ENCODE data around the gene MAL. TPM values are rescaled to one million over a fixed set of nuclear protein-coding genes. Genes with fewer than 3 reads are reported as not detected.
A peak's percentile ranks its signal among the peaks of the same experiment; 100 is the strongest.

The MAL gene
- total RNA-seq, 1 experiment from 2014 or later = not detected

- H3K9me3 ChIP-seq (replicated peaks) = no peaks in the 10 kb centered on the region
- H3K4me1 ChIP-seq = no peaks in the 10 kb centered on the region
- H3K27ac ChIP-seq = no peak overlapping the region
- no peaks in the 10 kb centered on the region for H3K36me3 ChIP-seq
- no peak overlapping the region for H3K4me3 ChIP-seq
- no peak for DNase-seq
- H3K27me3 ChIP-seq = peaks cover 4% of the 10 kb centered on the region; the same call in 1 of the 2 replicates
These were observed 7.7 kb upstream of the MAL start for GRCh38 chr2:95017836-95018235.

DNA sequence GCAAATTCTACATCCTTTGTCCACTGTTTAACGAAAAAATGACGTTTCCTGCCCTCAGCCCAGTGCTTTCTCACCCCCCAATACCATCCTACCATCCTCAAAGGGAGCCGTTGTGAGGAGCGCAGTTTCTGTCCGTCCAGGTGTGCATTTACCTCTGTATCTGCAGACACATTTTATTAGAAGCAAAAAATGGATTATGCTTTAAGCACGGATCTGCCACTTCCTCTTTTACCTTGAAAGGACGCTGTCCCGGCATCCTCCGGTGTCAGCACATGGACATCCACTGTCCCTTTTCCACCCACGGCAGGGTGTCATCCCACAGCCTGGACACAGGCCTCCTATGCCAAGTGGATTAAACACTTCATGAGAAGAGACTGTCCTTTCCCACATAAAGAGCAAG lies 7.2 kb upstream of the MAL start:
- Histone ChIP-seq H3K27ac (no peak overlapping the region), H3K27me3 (peaks cover 4% of the 10 kb centered on the region; the same call in 1 of the 2 replicates), H3K36me3 (no peaks in the 10 kb centered on the region), H3K9me3 (replicated peaks) (no peaks in the 10 kb centered on the region), H3K4me3 (no peak overlapping the region), H3K4me1 (no peaks in the 10 kb centered on the region)
- no peak for DNase-seq

- no peaks in the 10 kb centered on the region for H3K36me3 ChIP-seq
- H3K4me1 ChIP-seq = no peaks in the 10 kb centered on the region
- H3K27me3 ChIP-seq = peaks cover 4% of the 10 kb centered on the region; the same call in 1 of the 2 replicates
- no peaks in the 10 kb centered on the region for H3K9me3 ChIP-seq (replicated peaks)
- H3K27ac ChIP-seq = no peak overlapping the region
- DNase-seq = no peak
- no peak overlapping the region for H3K4me3 ChIP-seq
These were observed 6.5 kb upstream of the MAL start for GRCh38 chr2:95018861-95019550.

DNA sequence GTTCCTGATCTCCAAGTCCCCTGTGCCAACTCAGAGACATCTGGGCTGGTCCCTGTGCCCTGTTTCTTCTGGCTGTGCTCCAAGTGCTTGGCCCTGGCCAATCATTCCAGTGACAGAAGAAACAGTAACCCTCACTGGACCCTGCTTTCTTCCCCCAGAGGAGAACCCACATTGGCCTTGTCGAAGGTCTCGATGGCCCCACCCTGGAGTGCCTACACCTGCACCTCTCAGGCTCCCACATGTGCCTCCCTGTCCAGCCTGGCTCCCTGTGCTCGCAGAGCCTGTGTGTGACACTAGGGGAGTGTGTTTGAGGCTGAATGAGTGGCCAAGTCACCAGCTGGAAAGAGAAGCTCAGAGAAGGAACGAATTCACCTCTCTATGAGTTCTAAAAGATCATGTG lies 5.9 kb upstream of the MAL start:
- no peak for DNase-seq
- Histone ChIP-seq H3K36me3 (no peaks in the 10 kb centered on the region), H3K27me3 (peaks cover 4% of the 10 kb centered on the region; the same call in 1 of the 2 replicates), H3K4me1 (no peaks in the 10 kb centered on the region), H3K9me3 (replicated peaks) (no peaks in the 10 kb centered on the region), H3K27ac (no peak overlapping the region), H3K4me3 (no peak overlapping the region)

DNA sequence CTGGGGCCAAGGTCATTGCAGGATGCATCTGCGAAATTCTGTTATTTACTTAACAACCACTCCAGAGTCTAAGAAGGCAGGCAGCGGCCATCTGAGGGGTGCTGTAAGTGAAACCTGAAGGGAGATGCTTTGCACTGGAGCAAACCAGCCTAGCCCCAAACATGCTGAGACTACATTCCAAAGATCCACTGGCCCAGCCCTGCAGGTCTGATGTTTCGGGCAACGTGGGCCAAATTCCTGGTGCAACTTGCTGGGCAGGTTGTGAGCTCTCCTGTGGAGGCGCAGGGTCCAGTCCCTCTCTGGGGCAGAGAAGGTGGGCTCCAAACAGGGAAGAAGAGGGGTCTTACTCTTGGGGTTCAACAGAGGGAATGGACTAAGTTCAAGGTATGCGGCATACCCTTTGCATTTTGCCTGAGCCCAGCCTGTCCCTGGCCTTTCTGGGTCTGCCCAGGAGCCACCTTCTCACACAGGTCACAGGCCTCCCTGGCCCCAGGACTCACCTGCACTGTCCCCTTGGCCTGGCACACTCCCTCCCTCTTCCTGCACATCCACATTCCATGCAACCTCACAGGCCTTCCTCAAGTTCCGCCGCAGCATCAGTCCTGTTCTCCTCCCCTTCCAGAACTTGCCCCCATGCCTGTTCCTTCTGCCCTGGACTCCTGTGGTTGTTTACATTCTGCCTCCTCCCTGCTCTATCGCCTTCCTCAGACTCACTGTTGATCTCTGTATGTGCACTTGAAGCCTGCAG lies 5.1 kb upstream of the MAL start:
- H3K4me3 ChIP-seq = no peak overlapping the region
- peaks cover 4% of the 10 kb centered on the region; the same call in 1 of the 2 replicates for H3K27me3 ChIP-seq
- no peaks in the 10 kb centered on the region for H3K36me3 ChIP-seq
- H3K4me1 ChIP-seq = no peaks in the 10 kb centered on the region
- no peaks in the 10 kb centered on the region for H3K9me3 ChIP-seq (replicated peaks)
- H3K27ac ChIP-seq = no peak overlapping the region
- DNase-seq = no peak

DNA sequence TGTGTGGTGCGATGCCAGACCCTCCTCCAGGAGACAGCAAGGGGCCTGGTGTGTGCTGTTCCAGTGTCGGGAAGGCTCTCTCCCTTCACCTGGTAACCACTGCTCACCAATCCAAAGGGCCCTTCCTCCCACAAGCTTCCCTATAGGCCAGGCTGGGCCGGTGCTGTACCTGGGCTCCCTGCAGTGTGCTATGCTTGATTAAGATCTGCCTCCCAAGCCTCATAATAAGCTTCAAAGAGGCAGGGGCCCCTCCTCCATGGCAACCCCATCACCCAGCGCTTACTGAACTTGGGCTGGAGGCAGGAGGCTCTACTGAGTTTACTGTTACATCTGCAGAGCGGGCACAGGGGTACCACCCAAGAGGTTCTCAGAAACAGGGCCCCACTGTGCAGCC lies 4.5 kb upstream of the MAL start:
- no peaks in the 10 kb centered on the region for H3K4me1 ChIP-seq

DNA sequence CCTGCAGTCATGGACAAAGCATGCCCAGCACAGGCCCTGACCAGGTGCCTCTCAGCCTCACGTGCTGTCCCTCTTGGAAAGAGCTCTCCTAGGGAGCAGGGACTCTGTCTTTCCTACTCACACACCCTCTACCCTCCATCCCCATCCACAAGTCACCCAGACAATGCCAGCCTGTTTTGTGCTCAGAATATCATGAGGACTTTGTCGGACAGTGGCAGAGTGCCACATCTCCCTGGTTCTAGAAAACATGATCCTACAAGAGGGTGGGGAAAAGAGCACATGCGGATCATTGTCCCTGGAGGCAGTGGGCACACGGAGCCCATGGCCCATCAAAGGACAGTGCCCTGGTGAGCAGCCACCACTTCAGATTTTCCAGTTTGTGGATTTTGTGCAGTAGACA lies 3.7 kb upstream of the MAL start:
- Histone ChIP-seq H3K27me3 (peaks cover 4% of the 10 kb centered on the region; the same call in 1 of the 2 replicates), H3K27ac (no peak overlapping the region), H3K9me3 (replicated peaks) (no peaks in the 10 kb centered on the region), H3K4me3 (no peak overlapping the region), H3K36me3 (no peaks in the 10 kb centered on the region), H3K4me1 (no peaks in the 10 kb centered on the region)
- DNase-seq = no peak

More for the DNA sequence above, 4.5 kb upstream of the MAL start:
- no peak for DNase-seq
- H3K27me3 ChIP-seq = peaks cover 4% of the 10 kb centered on the region; the same call in 1 of the 2 replicates
- no peak overlapping the region for H3K27ac ChIP-seq
- no peaks in the 10 kb centered on the region for H3K9me3 ChIP-seq (replicated peaks)
- H3K36me3 ChIP-seq = no peaks in the 10 kb centered on the region
- no peak overlapping the region for H3K4me3 ChIP-seq

DNA sequence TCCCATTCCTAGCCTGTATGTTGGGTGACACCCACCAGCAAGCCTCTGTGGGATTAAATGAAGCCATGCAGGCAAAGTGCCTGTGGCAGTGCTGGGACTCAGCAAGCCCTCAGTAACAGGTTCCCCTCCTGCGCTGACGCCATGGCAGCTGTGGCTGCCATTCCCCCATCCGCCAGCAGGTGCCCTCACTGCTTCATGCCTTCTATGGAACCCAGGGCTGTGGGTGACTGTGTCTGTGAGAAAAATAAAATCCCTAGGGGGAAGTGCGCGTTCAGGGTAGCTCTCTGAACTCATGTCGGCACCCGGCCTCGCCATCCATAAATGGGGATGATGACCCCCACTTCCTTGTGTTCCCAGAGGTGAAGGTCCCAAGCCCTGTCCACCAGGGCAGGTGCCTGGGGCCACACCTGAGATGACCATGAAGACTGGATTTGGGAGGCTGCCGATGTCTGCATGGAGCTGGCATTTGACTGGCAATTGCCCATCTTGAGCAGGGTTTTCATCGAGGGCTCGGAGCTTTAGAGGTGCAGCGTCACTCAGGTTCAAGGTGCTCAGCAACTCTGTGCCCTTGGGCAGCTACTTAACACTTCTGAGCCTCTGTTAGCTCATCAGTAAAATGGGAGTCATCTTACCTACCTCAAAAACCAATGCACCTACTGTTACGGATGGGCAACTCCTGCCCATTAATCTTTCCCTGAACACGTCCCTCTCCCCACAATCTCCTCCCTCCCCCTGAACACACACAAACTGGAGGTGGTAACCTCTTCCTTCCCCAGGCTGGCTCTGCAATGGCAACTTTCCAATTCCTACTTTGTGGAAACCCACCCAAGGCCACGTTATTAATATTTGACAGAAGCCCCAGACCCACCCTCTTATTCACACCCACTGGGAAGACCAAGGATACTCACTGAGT lies 2.9 kb upstream of the MAL start:
- Histone ChIP-seq H3K4me3 (no peak overlapping the region), H3K27ac (no peak overlapping the region), H3K9me3 (replicated peaks) (no peaks in the 10 kb centered on the region), H3K27me3 (peaks cover 4% of the 10 kb centered on the region; the same call in 1 of the 2 replicates), H3K4me1 (no peaks in the 10 kb centered on the region), H3K36me3 (no peaks in the 10 kb centered on the region)
- peak; percentile 61 to 84 for DNase-seq

DNA sequence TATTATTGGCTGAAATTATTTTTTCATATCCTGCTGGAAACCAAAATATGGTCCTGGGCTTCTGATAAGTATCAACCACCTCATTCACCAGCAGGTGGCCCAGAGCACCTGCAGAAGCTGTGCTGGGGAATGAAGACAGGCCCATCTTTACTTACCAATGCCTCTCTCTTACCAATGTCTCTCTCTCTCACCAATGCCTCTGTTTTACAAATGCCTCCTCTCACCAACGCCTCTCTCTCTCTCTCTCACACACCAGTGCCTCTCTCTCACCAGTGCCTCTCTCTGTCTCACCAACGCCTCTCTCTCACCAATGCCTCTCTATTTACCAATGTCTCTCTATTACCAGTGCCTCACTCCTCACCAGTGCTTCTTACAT lies 2.3 kb upstream of the MAL start:
- Histone ChIP-seq H3K36me3 (no peaks in the 10 kb centered on the region), H3K9me3 (replicated peaks) (no peaks in the 10 kb centered on the region), H3K4me3 (no peak overlapping the region), H3K27ac (no peak overlapping the region), H3K27me3 (peaks cover 4% of the 10 kb centered on the region; the same call in 1 of the 2 replicates), H3K4me1 (no peaks in the 10 kb centered on the region)
- no peak for DNase-seq

DNA sequence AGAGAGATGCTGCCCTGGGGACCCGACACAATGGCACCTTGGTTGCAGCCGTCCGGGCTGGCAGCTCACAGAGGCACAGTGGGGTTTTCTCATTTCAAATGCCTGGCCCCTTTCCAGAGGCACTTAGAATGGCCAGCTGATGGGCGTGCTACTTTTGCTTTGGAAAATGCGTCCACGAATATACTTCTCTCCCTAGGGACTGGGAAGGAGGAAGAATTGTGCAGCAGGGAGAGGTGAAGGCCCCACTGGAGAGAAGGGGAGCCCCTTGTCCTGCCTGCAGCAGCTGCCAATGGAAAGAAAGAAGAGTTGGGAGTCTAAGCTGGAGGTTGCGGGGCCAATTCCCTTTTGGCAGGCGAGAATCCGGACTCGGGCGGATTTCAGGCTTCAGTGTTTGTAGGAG lies 1.1 kb upstream of the MAL start:
- no peak for DNase-seq
- H3K4me1 ChIP-seq = no peaks in the 10 kb centered on the region
- H3K27me3 ChIP-seq = peaks cover 4% of the 10 kb centered on the region; the same call in 1 of the 2 replicates
- no peaks in the 10 kb centered on the region for H3K36me3 ChIP-seq
- H3K27ac ChIP-seq = no peak overlapping the region
- H3K9me3 ChIP-seq (replicated peaks) = no peaks in the 10 kb centered on the region
- no peak overlapping the region for H3K4me3 ChIP-seq

DNA sequence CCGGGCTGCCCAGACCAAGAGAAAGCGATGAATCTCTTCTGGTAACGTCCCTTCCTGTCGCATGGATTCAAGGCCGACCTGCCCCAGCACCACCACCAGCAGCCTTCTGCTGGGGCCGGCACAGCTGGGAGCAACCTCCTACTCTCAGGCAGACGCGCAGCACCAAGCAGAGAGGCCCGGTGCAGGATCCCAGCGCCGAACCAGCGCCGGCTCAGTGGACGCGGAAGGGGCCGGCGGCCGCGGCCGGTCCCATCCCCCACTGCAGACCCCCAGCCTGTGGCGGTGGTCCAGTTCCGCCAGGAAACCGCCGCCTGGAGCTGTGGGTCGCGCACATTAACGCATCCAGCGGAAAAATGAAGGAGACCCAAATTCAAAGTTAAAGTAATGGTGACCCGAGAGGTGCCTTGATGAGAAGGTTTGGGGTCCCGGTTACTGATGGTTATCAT lies 525 bp upstream of the MAL start:
- H3K9me3 ChIP-seq (replicated peaks) = no peaks in the 10 kb centered on the region
- H3K4me3 ChIP-seq = no peak overlapping the region
- H3K4me1 ChIP-seq = no peaks in the 10 kb centered on the region
- H3K27ac ChIP-seq = no peak overlapping the region
- DNase-seq = no peak
- peaks cover 8% of the 10 kb centered on the region; the same call in 1 of the 2 replicates for H3K27me3 ChIP-seq
- H3K36me3 ChIP-seq = no peaks in the 10 kb centered on the region

DNA sequence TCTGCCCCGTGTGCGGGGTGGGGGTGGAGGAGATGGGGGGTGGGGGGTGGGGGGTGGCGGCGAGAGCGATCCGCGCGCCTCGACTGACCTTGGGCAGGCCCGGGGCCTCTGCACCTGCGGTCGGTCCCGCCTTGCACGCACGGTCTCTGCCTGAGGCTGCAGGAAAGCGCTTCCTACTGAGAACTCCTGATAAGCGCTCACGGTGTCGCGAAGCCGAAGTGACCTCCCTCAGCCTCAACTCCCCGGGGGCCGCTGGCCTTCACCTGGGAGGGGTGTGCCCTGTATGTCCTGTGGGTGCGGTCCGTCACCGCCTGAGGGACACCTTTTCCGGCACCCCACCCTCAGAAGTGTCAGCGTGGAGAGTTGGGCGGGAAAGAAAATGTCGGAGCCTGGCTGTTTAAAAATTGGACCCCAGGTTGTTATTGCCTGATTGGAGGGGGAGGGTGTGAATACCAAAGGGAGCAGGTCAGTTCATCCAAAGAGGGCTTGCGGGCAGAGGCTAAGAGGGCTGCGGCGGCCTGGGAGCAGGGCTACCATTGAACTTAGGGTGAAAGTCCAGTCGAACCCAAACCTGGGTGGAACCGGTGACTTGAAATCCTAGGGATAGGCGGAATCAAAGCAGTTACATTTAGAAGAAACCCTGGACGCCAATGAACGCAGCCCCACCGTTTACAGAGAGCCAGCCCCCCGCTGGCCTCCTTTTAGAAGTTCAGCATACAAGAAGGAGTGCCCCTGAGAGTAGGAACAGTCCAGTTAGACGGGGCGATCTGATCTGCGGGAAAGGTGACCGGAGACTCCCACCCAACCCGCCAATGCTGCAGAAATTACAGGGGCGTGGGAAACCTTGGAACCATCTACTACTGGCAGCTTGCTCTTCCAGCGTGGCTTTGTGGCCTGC lies 1.2 kb downstream of the MAL start:
- H3K27me3 ChIP-seq = peaks cover 14% of the 10 kb centered on the region
- H3K36me3 ChIP-seq = no peaks in the 10 kb centered on the region
- no peak for DNase-seq
- no peaks in the 10 kb centered on the region for H3K9me3 ChIP-seq (replicated peaks)
- H3K4me3 ChIP-seq = no peak overlapping the region
- no peak overlapping the region for H3K27ac ChIP-seq
- no peaks in the 10 kb centered on the region for H3K4me1 ChIP-seq

DNA sequence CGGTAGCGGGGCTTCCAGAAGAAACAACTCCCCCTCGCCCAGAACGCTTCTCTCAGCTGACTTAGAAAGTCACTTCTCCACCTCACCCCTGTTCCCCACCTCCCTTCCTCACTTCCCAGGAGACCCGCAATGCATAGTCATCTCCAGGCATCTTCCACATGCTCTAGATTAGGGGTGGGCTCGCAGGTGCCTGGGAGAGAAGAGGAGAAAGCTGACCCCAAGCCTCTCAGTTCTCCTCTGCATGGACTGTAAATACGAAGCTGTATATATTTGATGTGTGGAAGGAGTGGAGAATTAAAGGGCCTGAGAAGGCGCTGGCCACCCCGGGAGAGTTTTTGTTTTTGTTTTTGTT lies 1.8 kb downstream of the MAL start:
- H3K27me3 ChIP-seq = peaks cover 10% of the 10 kb centered on the region; the same call in 1 of the 2 replicates
- DNase-seq = no peak
- H3K36me3 ChIP-seq = no peaks in the 10 kb centered on the region

DNA sequence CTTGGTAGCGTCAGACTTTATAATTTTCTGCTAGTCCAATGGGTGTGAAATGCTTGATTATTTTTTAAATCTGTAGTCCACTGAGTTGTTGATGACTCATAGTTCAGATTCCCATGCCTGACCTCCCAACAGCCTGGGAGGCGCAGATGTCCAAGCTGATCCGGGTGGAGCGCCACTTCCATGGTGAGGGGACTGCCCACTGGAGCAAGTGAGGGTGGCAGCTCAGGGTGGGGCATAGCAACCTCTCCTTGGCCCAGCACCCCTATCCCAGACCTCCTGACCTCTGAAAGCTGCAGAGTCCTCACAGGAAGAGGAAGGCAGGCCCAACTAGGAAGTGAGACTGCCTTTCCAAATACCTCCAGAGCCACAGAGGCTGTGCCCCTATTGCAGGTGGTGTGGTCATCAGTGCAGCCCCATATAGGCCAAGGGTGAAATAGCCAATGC lies 4.4 kb downstream of the MAL start:
- H3K36me3 ChIP-seq = no peaks in the 10 kb centered on the region
- H3K27ac ChIP-seq = no peak overlapping the region
- H3K4me1 ChIP-seq = no peaks in the 10 kb centered on the region
- H3K27me3 ChIP-seq = peaks cover 10% of the 10 kb centered on the region; the same call in 1 of the 2 replicates
- H3K4me3 ChIP-seq = no peak overlapping the region
- H3K9me3 ChIP-seq (replicated peaks) = no peaks in the 10 kb centered on the region
- no peak for DNase-seq

More for the DNA sequence above, 1.8 kb downstream of the MAL start:
- Histone ChIP-seq H3K4me3 (no peak overlapping the region), H3K4me1 (no peaks in the 10 kb centered on the region), H3K27ac (no peak overlapping the region), H3K9me3 (replicated peaks) (no peaks in the 10 kb centered on the region)

Measured in SJCRH30 (cell line).